WTC11 (cell line): Measurements from ENCODE around the gene OR5B12.

ENCODE experiments used
- ESRRA ChIP-seq: sonication (generic); formaldehyde crosslinking; IDR thresholded peaks from 2 replicates; pipeline ENCODE4 v1.8.1; 2022; ENCODE audit warnings: mild to moderate bottlenecking, missing genetic modification reagents, borderline replicate concordance
- JUN ChIP-seq: sonication (generic); formaldehyde crosslinking; IDR thresholded peaks from 2 replicates; pipeline ENCODE4 v1.8.0; 2023; ENCODE audit warnings: mild to moderate bottlenecking, missing genetic modification reagents
- ZNF423 ChIP-seq: fragments of 250-450 bp; sonication (Bioruptor Pico); IDR thresholded peaks from 2 replicates; pipeline ENCODE4 v2.1.2; 2022; ENCODE audit warnings: mild to moderate bottlenecking, moderate library complexity
- TF ChIP-seq, protein P1 (sequence below): sonication (generic); formaldehyde crosslinking; IDR thresholded peaks from 2 replicates; pipeline ENCODE4 v1.8.0; 2022; ENCODE audit warnings: mild to moderate bottlenecking, missing genetic modification reagents
- TF ChIP-seq, protein P2 (sequence below): sonication (generic); formaldehyde crosslinking; IDR thresholded peaks from 2 replicates; pipeline ENCODE4 v1.8.1; 2023; ENCODE audit warnings: mild to moderate bottlenecking, moderate library complexity, missing genetic modification reagents
- TF ChIP-seq, protein P3 (sequence below): fragments of 200-600 bp; IDR thresholded peaks from 2 replicates; pipeline ENCODE4 v1.8.0; 2022; ENCODE audit warnings: antibody characterized with exemption
- TF ChIP-seq, protein P4 (sequence below): sonication (generic); formaldehyde crosslinking; IDR thresholded peaks from 2 replicates; pipeline ENCODE4 v1.8.1; 2023; ENCODE audit warnings: mild to moderate bottlenecking, missing genetic modification reagents, moderate library complexity
- TF ChIP-seq, protein P5 (sequence below): sonication (generic); formaldehyde crosslinking; IDR thresholded peaks from 2 replicates; pipeline ENCODE4 v1.8.1; 2022; ENCODE audit warnings: missing genetic modification reagents, borderline replicate concordance
- TF ChIP-seq, protein P6 (sequence below): sonication (generic); formaldehyde crosslinking; IDR thresholded peaks from 2 replicates; pipeline ENCODE4 v1.8.0; 2022; ENCODE audit warnings: missing genetic modification reagents
- TF ChIP-seq, protein P7 (sequence below): sonication (generic); formaldehyde crosslinking; IDR thresholded peaks from 2 replicates; pipeline ENCODE4 v1.8.1; 2022; ENCODE audit warnings: low read depth, missing genetic modification reagents, borderline replicate concordance
- TF ChIP-seq, protein P8 (sequence below): sonication (generic); formaldehyde crosslinking; IDR thresholded peaks from 2 replicates; pipeline ENCODE4 v1.8.1; 2023; ENCODE audit warnings: mild to moderate bottlenecking, missing genetic modification reagents, moderate library complexity

DNA sequence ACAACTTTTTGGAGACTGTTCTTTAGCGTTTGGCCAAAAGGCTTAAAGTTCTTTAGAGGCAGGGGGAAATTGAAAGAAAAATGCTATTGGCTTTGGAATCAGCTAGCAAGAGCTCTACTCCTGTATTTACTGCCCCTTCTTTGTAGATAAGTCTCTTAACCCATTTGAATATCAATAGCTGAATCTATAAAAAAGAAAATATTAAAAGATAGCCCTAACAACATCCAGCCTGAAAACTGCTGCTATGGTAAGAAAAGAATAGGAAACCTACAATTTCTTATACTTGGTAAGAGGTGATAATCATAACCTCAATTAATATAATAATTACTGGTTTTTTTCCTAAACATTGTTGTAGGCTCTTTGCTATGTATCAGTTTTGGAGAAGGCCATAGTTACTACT lies at the start of gene OR5B12:
- no peak for TF ChIP-seq ESRRA (CRISPR knock-in tag)
- TF ChIP-seq, protein P1, sequence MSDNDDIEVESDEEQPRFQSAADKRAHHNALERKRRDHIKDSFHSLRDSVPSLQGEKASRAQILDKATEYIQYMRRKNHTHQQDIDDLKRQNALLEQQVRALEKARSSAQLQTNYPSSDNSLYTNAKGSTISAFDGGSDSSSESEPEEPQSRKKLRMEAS (CRISPR knock-in tag): no peak
- TF ChIP-seq, protein P2, sequence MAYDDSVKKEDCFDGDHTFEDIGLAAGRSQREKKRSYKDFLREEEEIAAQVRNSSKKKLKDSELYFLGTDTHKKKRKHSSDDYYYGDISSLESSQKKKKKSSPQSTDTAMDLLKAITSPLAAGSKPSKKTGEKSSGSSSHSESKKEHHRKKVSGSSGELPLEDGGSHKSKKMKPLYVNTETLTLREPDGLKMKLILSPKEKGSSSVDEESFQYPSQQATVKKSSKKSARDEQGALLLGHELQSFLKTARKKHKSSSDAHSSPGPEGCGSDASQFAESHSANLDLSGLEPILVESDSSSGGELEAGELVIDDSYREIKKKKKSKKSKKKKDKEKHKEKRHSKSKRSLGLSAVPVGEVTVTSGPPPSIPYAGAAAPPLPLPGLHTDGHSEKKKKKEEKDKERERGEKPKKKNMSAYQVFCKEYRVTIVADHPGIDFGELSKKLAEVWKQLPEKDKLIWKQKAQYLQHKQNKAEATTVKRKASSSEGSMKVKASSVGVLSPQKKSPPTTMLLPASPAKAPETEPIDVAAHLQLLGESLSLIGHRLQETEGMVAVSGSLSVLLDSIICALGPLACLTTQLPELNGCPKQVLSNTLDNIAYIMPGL (CRISPR knock-in tag): no peak
- TF ChIP-seq, protein P3, sequence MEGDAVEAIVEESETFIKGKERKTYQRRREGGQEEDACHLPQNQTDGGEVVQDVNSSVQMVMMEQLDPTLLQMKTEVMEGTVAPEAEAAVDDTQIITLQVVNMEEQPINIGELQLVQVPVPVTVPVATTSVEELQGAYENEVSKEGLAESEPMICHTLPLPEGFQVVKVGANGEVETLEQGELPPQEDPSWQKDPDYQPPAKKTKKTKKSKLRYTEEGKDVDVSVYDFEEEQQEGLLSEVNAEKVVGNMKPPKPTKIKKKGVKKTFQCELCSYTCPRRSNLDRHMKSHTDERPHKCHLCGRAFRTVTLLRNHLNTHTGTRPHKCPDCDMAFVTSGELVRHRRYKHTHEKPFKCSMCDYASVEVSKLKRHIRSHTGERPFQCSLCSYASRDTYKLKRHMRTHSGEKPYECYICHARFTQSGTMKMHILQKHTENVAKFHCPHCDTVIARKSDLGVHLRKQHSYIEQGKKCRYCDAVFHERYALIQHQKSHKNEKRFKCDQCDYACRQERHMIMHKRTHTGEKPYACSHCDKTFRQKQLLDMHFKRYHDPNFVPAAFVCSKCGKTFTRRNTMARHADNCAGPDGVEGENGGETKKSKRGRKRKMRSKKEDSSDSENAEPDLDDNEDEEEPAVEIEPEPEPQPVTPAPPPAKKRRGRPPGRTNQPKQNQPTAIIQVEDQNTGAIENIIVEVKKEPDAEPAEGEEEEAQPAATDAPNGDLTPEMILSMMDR: no peak
- TF ChIP-seq, protein P4, sequence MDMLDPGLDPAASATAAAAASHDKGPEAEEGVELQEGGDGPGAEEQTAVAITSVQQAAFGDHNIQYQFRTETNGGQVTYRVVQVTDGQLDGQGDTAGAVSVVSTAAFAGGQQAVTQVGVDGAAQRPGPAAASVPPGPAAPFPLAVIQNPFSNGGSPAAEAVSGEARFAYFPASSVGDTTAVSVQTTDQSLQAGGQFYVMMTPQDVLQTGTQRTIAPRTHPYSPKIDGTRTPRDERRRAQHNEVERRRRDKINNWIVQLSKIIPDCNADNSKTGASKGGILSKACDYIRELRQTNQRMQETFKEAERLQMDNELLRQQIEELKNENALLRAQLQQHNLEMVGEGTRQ (CRISPR knock-in tag): no peak
- no peak for TF ChIP-seq ZNF423 (CRISPR knock-in tag)
- TF ChIP-seq, protein P5, sequence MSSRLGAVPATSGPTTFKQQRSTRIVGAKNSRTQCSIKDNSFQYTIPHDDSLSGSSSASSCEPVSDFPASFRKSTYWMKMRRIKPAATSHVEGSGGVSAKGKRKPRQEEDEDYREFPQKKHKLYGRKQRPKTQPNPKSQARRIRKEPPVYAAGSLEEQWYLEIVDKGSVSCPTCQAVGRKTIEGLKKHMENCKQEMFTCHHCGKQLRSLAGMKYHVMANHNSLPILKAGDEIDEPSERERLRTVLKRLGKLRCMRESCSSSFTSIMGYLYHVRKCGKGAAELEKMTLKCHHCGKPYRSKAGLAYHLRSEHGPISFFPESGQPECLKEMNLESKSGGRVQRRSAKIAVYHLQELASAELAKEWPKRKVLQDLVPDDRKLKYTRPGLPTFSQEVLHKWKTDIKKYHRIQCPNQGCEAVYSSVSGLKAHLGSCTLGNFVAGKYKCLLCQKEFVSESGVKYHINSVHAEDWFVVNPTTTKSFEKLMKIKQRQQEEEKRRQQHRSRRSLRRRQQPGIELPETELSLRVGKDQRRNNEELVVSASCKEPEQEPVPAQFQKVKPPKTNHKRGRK (CRISPR knock-in tag): no peak
- TF ChIP-seq, protein P6, sequence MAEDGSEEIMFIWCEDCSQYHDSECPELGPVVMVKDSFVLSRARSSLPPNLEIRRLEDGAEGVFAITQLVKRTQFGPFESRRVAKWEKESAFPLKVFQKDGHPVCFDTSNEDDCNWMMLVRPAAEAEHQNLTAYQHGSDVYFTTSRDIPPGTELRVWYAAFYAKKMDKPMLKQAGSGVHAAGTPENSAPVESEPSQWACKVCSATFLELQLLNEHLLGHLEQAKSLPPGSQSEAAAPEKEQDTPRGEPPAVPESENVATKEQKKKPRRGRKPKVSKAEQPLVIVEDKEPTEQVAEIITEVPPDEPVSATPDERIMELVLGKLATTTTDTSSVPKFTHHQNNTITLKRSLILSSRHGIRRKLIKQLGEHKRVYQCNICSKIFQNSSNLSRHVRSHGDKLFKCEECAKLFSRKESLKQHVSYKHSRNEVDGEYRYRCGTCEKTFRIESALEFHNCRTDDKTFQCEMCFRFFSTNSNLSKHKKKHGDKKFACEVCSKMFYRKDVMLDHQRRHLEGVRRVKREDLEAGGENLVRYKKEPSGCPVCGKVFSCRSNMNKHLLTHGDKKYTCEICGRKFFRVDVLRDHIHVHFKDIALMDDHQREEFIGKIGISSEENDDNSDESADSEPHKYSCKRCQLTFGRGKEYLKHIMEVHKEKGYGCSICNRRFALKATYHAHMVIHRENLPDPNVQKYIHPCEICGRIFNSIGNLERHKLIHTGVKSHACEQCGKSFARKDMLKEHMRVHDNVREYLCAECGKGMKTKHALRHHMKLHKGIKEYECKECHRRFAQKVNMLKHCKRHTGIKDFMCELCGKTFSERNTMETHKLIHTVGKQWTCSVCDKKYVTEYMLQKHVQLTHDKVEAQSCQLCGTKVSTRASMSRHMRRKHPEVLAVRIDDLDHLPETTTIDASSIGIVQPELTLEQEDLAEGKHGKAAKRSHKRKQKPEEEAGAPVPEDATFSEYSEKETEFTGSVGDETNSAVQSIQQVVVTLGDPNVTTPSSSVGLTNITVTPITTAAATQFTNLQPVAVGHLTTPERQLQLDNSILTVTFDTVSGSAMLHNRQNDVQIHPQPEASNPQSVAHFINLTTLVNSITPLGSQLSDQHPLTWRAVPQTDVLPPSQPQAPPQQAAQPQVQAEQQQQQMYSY: no peak
- TF ChIP-seq, protein P7, sequence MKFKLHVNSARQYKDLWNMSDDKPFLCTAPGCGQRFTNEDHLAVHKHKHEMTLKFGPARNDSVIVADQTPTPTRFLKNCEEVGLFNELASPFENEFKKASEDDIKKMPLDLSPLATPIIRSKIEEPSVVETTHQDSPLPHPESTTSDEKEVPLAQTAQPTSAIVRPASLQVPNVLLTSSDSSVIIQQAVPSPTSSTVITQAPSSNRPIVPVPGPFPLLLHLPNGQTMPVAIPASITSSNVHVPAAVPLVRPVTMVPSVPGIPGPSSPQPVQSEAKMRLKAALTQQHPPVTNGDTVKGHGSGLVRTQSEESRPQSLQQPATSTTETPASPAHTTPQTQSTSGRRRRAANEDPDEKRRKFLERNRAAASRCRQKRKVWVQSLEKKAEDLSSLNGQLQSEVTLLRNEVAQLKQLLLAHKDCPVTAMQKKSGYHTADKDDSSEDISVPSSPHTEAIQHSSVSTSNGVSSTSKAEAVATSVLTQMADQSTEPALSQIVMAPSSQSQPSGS (CRISPR knock-in tag): no peak
- TF ChIP-seq, protein P8, sequence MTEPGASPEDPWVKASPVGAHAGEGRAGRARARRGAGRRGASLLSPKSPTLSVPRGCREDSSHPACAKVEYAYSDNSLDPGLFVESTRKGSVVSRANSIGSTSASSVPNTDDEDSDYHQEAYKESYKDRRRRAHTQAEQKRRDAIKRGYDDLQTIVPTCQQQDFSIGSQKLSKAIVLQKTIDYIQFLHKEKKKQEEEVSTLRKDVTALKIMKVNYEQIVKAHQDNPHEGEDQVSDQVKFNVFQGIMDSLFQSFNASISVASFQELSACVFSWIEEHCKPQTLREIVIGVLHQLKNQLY: no peak
- TF ChIP-seq JUN (CRISPR knock-in tag): no peak
